Immature natural killer cell (primary cell): Measurements from ENCODE around the gene TTLL1. TPM values are rescaled to one million over a fixed set of nuclear protein-coding genes. Genes with fewer than 3 reads are reported as not detected.

Source experiments
- DNase-seq, 3 donors: peaks; one replicate each; pipeline ENCODE4 v3.0.0; 2022; ENCODE audit warnings: mixed read lengths in 1 of 3
- H3K27ac Mint-ChIP-seq, 6 donors: one replicate each; pipeline ENCODE4 v1.8.0; 2020; ENCODE audit warnings: mixed read lengths in 6 of 6, mild to moderate bottlenecking in 5 of 6, inconsistent platforms in 4 of 6, moderate library complexity in 3 of 6
- H3K27me3 Mint-ChIP-seq, 3 donors: one replicate each; pipeline ENCODE4 v1.8.0; 2020 to 2021; ENCODE audit warnings: low read depth in 3 of 3, mild to moderate bottlenecking in 3 of 3, mixed read lengths in 3 of 3, moderate library complexity in 3 of 3, inconsistent platforms in 1 of 3
- H3K36me3 Mint-ChIP-seq, 3 donors: one replicate each; pipeline ENCODE4 v1.8.0; 2020; ENCODE audit warnings: mixed read lengths in 3 of 3, inconsistent platforms in 2 of 3, mild to moderate bottlenecking in 2 of 3
- H3K4me1 Mint-ChIP-seq, 2 donors: one replicate each; pipeline ENCODE4 v1.8.0; 2020; ENCODE audit warnings: inconsistent platforms in 2 of 2, mild to moderate bottlenecking in 2 of 2, mixed read lengths in 2 of 2, moderate library complexity in 1 of 2
- H3K4me3 Mint-ChIP-seq, 5 donors: one replicate each; pipeline ENCODE4 v1.8.0; 2020; ENCODE audit warnings: mild to moderate bottlenecking in 5 of 5, mixed read lengths in 5 of 5, inconsistent platforms in 3 of 5, moderate library complexity in 3 of 5
- H3K9me3 Mint-ChIP-seq, 6 donors: one replicate each; pipeline ENCODE4 v1.8.0; 2020; ENCODE audit warnings: mild to moderate bottlenecking in 6 of 6, mixed read lengths in 6 of 6, inconsistent platforms in 4 of 6, moderate library complexity in 3 of 6
- polyA plus RNA-seq, 3 donors: library from polyadenylated mRNA; unstranded; fragments of 300-500 nt; fragmentation: Illumina TruSeq; gene quantifications; one replicate each; pipeline ENCODE4 v1.2.3, GENCODE V29; 2021

The TTLL1 gene
- 10 to 100 TPM in 1 of 3 donors, 1 to 10 TPM in 2; 9.4 to 14.4 (median 9.9) TPM for polyA plus RNA-seq

- no peaks in the 10 kb centered on the region for H3K9me3 Mint-ChIP-seq
- peak within 1 kb of the TSS; percentile 86 to 94 (median 87) for H3K4me3 Mint-ChIP-seq
- peaks cover 0 to 5% (median 4%) of the 10 kb centered on the region in 3 donors for H3K36me3 Mint-ChIP-seq
- peaks cover 4 to 6% (median 6%) of the 10 kb centered on the region in 3 donors for H3K27me3 Mint-ChIP-seq
- H3K4me1 Mint-ChIP-seq = peaks cover 34 to 40% of the 10 kb centered on the region in 2 donors
- H3K27ac Mint-ChIP-seq = peak within 1 kb of the TSS; percentile 81 to 96 (median 91)
- DNase-seq = peak; percentile 86 to 89 (median 87)
These were observed at the start of gene TTLL1 for GRCh38 chr22:43088984-43089717. TSS of gene TTLL1 (minus strand) at chr22:43089391. CDS start at chr22:43075586, 13,805 bp downstream.

DNA sequence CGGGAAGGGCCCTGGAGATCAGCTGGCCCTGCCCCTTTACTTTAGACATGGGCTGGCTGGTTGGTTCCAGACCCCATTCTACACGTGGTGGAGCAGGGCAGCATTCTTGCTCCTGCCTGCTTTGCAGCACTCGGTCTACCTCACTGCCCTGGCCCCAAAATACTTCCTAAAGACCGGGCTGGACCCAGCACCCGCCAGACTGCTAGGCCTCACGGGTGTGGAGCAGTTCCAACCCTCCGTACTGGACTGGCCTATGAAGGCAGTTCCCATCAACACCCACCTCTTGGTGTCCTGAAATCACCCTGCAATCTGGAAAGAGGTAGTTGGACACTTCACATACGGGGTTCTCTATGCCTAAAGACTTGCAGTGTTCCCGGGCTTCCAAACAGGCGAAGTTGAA is 47.6 kb upstream of the TTLL1 start:
- H3K9me3 Mint-ChIP-seq = no peaks in the 10 kb centered on the region
- DNase-seq = no peak
- no peak overlapping the region for H3K4me3 Mint-ChIP-seq

DNA sequence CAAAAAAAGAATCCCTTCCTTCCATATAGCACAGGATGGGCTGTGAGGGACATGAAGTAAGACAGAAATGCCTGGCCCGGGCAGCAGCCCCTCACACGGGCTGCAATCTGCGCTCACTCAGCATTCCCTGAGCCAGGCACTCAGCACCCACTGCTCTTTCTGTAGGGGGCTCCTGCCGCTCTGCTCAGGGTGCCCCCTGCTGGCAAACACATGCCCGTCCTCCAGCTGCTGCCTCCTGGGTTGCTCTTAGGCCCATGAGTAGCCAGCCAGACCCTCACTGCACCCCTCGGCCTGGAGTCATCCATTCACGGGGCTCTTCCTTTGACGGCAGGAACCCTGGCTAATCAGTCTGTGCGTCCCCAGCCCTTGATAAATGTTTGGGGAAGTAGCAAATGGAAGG is 47.1 kb upstream of the TTLL1 start:
- peak; percentile 21 to 33 (median 24) for DNase-seq
- H3K36me3 Mint-ChIP-seq = peaks cover 0 to 14% (median 10%) of the 10 kb centered on the region in 3 donors
- no peaks in the 10 kb centered on the region for H3K9me3 Mint-ChIP-seq
- no peak overlapping the region for H3K4me3 Mint-ChIP-seq
- peak overlapping the region in 1 of 6 donors; percentile 44 for H3K27ac Mint-ChIP-seq
- peaks cover 0 to 2% (median 0%) of the 10 kb centered on the region in 3 donors for H3K27me3 Mint-ChIP-seq
- H3K4me1 Mint-ChIP-seq = peaks cover 4 to 8% of the 10 kb centered on the region in 2 donors

More for the DNA sequence above, 47.6 kb upstream of the TTLL1 start:
- H3K4me1 Mint-ChIP-seq = peaks cover 8% of the 10 kb centered on the region in 2 donors
- peaks cover 0 to 2% (median 0%) of the 10 kb centered on the region in 3 donors for H3K27me3 Mint-ChIP-seq
- H3K36me3 Mint-ChIP-seq = peaks cover 0 to 14% (median 10%) of the 10 kb centered on the region in 3 donors
- H3K27ac Mint-ChIP-seq = no peak overlapping the region

- Mint-ChIP-seq H3K4me3 (no peak overlapping the region), H3K4me1 (peaks cover 1 to 3% of the 10 kb centered on the region in 2 donors), H3K36me3 (peaks cover 0 to 14% (median 10%) of the 10 kb centered on the region in 3 donors), H3K9me3 (no peaks in the 10 kb centered on the region), H3K27ac (no peak overlapping the region), H3K27me3 (peaks cover 0 to 3% (median 0%) of the 10 kb centered on the region in 3 donors)
- no peak for DNase-seq
These were observed 46.4 kb upstream of the TTLL1 start for GRCh38 chr22:43135565-43135964.

- Mint-ChIP-seq H3K27ac (no peak overlapping the region), H3K27me3 (peaks cover 0 to 2% (median 0%) of the 10 kb centered on the region in 3 donors), H3K4me3 (no peak overlapping the region), H3K36me3 (peaks cover 0 to 14% (median 10%) of the 10 kb centered on the region in 3 donors), H3K4me1 (peaks cover 0 to 1% of the 10 kb centered on the region in 2 donors), H3K9me3 (no peaks in the 10 kb centered on the region)
- DNase-seq = no peak
These were observed 45.4 kb upstream of the TTLL1 start for GRCh38 chr22:43134553-43134952.

GRCh38 chr22:43133401-43133800 is 44.2 kb upstream of the TTLL1 start:
- H3K4me1 Mint-ChIP-seq = peaks cover 0 to 1% of the 10 kb centered on the region in 2 donors
- H3K36me3 Mint-ChIP-seq = peaks cover 0 to 10% (median 7%) of the 10 kb centered on the region in 3 donors
- DNase-seq = no peak
- H3K27me3 Mint-ChIP-seq = peaks cover 0 to 2% (median 0%) of the 10 kb centered on the region in 3 donors
- no peak overlapping the region for H3K4me3 Mint-ChIP-seq
- no peaks in the 10 kb centered on the region for H3K9me3 Mint-ChIP-seq
- no peak overlapping the region for H3K27ac Mint-ChIP-seq

DNA sequence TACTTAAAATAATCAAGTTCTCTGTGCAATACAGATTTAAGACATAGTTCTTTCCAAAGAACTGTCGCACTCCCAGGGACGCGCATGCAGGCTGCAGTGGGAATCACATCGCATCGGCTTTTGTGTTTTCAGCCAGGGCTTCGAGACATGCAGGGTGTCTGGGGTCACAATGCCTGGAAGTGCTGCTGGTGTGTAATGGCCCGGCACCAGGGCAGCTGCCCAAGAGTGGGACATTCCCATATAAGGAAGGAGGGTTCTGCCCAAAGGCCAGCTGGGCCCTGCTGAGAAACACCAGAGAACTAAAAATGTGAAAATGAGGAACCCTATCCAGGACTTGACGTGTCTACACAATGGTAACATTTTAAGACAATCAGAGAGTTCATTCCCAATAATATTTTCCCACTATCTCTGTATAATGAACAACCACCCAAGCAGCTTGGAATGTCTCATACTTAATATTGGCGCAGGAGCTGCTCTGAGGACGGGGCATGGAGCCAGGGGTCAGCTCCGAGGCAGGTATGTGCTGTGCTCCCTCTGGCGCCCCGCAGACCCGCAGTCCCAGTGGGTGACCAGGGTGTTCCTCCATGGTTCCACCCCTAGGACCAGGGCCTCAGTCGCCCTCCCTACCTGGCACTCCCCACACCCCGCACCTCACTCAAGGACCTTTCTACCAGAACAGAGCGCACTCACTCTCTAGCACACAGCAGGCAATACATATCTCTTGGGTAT is 42.7 kb upstream of the TTLL1 start:
- Mint-ChIP-seq H3K27ac (no peak overlapping the region), H3K4me3 (no peak overlapping the region), H3K9me3 (no peaks in the 10 kb centered on the region), H3K4me1 (peaks cover 0 to 1% of the 10 kb centered on the region in 2 donors), H3K27me3 (peaks cover 0 to 2% (median 0%) of the 10 kb centered on the region in 3 donors), H3K36me3 (peaks cover 0 to 5% (median 3%) of the 10 kb centered on the region in 3 donors)
- DNase-seq = no peak

DNA sequence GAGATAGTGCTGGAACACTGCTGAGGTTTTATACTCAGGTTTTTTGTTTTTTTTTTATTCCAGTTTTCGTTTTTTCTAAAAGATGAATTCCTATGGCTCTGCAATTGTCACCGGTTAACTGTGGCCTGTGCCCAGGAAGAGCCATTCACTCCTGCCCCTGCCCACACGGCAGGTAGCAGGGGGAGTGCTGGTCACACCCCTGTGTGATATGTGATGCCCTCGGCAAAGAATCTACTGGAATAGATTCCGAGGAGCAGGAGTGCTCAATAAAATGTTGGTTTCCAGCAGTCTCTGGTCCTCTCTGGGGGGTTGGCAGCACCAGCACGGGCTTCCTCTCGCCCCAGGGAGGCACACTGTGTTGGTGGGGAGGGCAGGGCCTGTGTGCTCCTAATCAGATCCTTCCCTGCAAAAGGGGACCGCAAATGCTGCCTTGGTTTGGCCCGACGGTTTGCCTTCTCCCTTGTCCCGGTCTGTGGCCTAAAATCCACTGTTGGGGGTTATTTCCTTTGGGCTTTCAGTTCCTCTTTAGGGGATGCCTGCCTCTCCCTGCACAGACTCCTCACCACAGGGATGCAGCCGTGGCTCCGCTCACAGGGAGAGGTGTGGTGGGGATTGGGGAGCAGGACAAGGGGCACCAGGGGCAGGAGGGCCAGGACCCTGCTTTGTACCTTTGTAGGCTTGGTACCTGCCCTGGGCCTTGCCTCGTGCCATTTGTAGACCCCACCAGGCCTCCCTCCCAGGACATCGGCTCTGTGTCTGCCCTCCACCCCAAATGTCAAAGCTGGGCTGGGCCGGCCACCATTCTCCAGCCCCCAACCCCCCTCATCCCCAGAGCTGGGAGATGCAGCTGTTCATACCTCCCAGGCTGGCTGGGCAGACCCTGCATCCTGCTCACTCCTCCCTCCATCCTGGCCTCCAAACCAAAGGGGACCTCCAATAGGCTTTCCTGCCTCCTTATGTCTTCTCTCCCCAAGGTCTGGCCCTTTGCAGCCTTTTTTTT is 40.5 kb upstream of the TTLL1 start:
- Mint-ChIP-seq H3K4me1 (no peaks in the 10 kb centered on the region), H3K9me3 (no peaks in the 10 kb centered on the region), H3K27ac (no peak overlapping the region), H3K4me3 (no peak overlapping the region), H3K36me3 (peaks cover 0 to 3% (median 3%) of the 10 kb centered on the region in 3 donors), H3K27me3 (peaks cover 0 to 2% (median 0%) of the 10 kb centered on the region in 3 donors)
- DNase-seq = no peak

- no peak overlapping the region for H3K4me3 Mint-ChIP-seq
- H3K36me3 Mint-ChIP-seq = peaks cover 0 to 3% (median 3%) of the 10 kb centered on the region in 3 donors
- H3K4me1 Mint-ChIP-seq = no peaks in the 10 kb centered on the region
- no peak for DNase-seq
- peaks cover 0 to 2% (median 0%) of the 10 kb centered on the region in 3 donors for H3K27me3 Mint-ChIP-seq
- no peaks in the 10 kb centered on the region for H3K9me3 Mint-ChIP-seq
- no peak overlapping the region for H3K27ac Mint-ChIP-seq
These were observed 39.8 kb upstream of the TTLL1 start for GRCh38 chr22:43128928-43129424.

- no peak for DNase-seq
- Mint-ChIP-seq H3K4me3 (no peak overlapping the region), H3K27me3 (peaks cover 0 to 2% (median 0%) of the 10 kb centered on the region in 3 donors), H3K36me3 (no peaks in the 10 kb centered on the region), H3K4me1 (no peaks in the 10 kb centered on the region), H3K9me3 (no peaks in the 10 kb centered on the region), H3K27ac (peak overlapping the region in 1 of 6 donors; percentile 34)
These were observed 38.9 kb upstream of the TTLL1 start for GRCh38 chr22:43128116-43128515.

- no peak for DNase-seq
- H3K36me3 Mint-ChIP-seq = no peaks in the 10 kb centered on the region
- H3K27me3 Mint-ChIP-seq = peaks cover 0 to 2% (median 0%) of the 10 kb centered on the region in 3 donors
- no peak overlapping the region for H3K4me3 Mint-ChIP-seq
- no peaks in the 10 kb centered on the region for H3K4me1 Mint-ChIP-seq
- H3K9me3 Mint-ChIP-seq = no peaks in the 10 kb centered on the region
- no peak overlapping the region for H3K27ac Mint-ChIP-seq
These were observed 38.1 kb upstream of the TTLL1 start for GRCh38 chr22:43127166-43127908.

GRCh38 chr22:43126501-43127165 is 37.4 kb upstream of the TTLL1 start:
- Mint-ChIP-seq H3K36me3 (no peaks in the 10 kb centered on the region), H3K27me3 (peaks cover 0 to 2% (median 0%) of the 10 kb centered on the region in 3 donors), H3K4me3 (no peak overlapping the region), H3K9me3 (no peaks in the 10 kb centered on the region), H3K4me1 (no peaks in the 10 kb centered on the region), H3K27ac (no peak overlapping the region)
- no peak for DNase-seq
